Left forelimb (tissue), 1 donor: ENCODE results near the gene BST2.

Experiments
- DNase-seq: peaks from one replicate; pipeline ENCODE4 v3.0.0-alpha.2; 2018; ENCODE audit warnings: low spot score

BST2 gene, protein sequence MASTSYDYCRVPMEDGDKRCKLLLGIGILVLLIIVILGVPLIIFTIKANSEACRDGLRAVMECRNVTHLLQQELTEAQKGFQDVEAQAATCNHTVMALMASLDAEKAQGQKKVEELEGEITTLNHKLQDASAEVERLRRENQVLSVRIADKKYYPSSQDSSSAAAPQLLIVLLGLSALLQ

GRCh38 chr19:17405250-17406045 lies at the start of gene BST2:
BST2 (minus strand) TSS chr19:17405630; CDS start chr19:17405575, 55 bp downstream.
- no peak for DNase-seq

DNA sequence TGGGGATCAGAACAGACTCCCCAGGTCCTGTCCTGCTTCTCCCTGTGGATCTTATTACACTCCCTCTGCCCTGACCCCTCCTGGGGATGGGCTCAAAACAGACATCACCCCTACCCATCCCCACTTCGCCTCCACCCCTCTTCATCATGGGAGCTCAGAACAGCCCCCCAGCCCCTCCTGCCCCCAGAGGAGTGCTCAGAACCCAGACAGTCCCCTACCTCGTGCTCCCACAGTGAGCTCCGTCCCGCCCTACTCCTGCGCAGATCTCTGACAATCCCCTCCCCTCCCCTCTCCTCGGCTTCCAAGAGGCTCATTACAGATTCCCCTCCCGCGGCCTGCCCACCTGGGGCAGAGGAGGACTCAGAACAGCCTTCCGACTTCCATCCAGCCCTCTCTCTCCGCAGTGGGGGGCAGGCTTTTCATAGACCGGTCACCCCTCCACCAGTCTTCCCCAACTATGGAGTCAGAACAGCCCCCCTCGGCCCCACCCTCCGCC lies 49.2 kb upstream of the BST2 start:
- no peak for DNase-seq

DNA sequence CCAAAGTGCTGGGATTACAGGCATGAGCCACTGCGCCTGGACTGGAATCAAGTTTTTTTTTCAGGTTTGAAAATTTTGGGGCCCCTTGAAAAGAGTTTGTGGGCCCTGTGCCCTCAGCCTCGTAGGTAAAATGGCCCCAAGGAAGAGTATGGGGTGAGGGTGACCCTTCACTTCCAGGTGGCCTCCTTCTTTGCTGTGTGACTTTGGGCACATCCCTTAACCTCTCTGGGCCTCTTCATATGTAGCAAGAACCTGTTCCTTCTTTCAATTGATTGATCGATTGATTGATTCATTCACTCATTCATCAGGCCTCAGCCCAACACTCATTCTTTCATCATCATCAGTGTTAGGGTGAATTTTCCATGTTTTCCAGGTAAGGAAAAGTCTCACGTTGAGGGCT lies 46.4 kb upstream of the BST2 start:
- DNase-seq, result no peak

- no peak for DNase-seq
Observed at GRCh38 chr19:17450264-17451075, 45.0 kb upstream of the BST2 start.

GRCh38 chr19:17448131-17448967 lies 42.9 kb upstream of the BST2 start, which contains the start of gene TMEM221:
TMEM221 (minus strand) TSS chr19:17448668; CDS start chr19:17448462, 206 bp downstream.
- peak; percentile 76 for DNase-seq

DNA sequence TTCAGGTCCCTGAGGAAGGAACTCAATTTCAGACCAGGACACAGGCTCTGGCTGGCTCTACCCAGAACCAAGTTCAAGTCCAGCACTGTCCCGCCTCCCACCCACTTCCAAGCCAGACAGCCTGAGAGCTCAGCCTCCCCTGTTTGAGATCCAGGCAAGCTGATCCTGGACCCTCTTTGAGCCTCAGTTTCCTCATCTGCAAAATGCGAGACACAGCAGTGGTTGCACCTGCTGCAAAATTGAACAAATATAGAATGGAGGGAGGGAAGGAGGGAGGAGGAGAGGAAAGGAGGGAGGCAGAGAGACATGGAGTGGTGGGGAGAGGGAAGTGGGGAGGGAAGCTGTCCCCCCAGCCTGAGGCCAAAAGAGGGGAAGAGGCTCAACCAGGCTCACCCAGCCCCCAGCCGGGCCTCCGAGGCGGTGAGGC lies 42.3 kb upstream of the BST2 start:
- DNase-seq, result no peak

GRCh38 chr19:17445526-17446165 lies 40.2 kb upstream of the BST2 start:
- no peak for DNase-seq

DNA sequence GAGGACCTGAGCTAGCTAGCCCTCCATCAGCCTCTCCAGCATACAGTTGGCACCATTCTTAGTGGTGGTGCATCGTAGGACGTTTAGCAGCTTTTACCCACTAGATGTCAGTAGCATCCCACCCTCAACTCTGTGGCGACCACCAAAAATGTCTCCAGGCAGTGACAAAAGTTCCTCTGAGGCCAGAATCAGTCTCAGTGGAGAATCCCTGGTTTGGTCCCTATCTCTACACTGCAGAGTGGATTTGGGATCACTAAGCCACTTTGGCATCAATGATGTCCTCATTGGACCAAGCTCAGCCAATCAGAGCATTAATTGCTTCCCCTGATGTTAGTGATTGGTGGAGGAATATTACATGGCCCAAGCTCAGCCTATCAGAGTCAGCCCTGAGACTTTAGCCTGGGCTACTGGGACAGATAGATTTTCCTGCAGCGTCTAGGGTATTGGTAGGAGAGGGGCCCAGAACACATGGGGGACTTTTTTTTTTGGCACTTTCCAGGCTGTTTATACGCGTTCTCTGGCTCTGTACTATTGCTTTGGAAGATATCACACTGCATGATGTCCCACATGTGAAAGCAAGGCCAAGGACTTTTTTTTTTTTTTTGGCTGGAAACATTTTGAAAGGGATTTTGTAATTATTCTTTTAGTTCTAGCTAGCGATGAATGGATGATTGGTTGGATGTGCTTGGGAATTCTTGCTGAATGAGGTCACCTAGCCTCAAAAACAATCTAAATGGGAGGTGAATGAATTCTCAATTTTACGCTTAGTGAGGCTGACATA lies 36.0 kb upstream of the BST2 start:
- no peak for DNase-seq

DNA sequence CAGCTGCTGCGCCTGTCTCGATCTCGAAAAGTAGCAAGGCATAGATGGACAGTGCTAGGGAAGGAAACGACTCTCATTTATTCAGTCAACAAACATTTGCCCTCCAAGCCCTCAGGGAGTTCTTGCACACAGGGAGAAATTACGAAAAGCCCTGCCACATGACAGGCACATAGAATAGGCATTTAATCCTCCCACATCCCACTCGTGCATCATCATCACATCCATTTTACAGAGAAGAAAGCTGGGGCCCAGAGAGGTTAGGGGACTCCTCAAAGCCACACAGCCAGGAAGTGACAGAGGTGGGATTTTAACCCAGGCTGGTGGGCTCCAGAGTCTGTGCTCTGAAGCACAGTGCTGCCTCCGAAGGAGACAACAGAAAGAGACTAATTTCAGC lies 31.4 kb upstream of the BST2 start:
- no peak for DNase-seq

GRCh38 chr19:17436094-17436873 lies 30.9 kb upstream of the BST2 start:
- no peak for DNase-seq

DNA sequence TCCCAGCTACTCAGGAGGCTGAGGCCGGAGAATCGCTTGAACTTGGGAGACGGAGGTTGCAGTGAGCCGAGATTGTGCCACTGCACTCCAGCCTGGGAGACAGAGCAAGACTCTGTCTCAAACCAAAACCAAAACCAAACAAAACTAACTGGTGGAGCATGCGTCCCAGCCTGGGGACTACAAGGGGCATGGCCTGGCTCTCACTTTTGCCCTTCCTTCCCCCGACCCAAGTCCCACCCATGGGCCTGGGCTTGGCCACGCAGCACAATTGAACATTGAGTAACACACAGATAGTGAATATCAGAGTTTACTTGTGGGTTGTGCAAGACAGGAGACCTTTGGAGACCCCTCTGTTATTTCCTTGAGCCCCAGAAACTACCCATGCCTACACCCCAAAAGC lies 29.8 kb upstream of the BST2 start:
- DNase-seq, result no peak

- no peak for DNase-seq
Observed at GRCh38 chr19:17431417-17431816, 26.0 kb upstream of the BST2 start.

DNA sequence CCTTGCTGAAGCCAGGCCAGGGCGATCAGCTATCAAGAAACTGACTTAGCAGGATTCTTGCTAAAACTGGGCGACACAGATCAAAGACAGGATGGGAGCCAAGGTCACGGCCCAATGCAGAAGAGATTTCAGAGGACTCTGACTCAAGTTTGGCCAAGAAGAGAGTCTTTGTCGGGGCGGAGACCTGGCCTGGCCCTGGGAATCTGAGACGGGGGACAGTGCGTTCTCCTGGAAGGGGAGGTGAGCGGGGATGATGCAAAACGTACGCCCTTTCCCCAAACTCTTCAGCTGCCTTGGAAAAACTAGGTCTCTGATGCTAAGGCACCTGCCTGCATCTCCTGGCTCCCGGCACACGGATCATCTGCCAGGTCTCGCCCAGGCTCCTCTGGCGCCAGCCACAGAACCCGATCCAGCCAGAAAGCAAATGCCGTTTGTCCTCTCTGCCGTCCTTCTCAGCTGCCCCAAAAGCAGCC lies 24.2 kb upstream of the BST2 start:
- no peak for DNase-seq

DNA sequence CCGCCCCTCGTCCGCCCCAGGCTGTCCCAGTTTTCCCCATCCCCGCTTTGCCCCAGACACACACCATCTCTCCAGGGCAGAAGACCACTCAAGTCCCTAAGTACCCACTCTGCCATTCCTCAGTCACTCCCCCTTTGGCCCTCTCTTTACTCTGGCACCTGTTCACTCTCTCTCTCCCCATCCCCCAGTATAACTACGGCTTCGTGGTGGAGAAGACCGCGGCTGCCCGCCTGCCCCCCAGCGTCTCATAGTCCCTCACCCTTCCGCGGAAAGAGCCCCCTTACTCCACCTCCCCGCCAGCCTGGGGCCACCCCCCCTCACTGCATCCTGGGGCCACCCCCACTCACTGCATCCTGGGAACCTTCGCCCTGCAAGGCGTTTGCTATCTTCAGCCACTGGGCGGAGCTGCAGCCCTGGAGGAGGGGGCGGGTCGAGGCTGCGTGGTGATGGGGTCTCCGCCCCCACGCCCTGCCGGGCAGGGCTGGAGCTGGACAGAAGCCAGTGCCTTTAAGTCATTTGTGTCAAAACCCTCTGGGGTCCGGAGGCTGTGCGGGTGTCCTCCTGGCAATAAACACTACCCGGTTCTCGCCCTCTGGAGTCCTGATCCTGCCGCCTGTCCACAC lies 19.4 kb upstream of the BST2 start:
- no peak for DNase-seq

- no peak for DNase-seq
Observed at GRCh38 chr19:17423429-17424208, 18.2 kb upstream of the BST2 start.

DNA sequence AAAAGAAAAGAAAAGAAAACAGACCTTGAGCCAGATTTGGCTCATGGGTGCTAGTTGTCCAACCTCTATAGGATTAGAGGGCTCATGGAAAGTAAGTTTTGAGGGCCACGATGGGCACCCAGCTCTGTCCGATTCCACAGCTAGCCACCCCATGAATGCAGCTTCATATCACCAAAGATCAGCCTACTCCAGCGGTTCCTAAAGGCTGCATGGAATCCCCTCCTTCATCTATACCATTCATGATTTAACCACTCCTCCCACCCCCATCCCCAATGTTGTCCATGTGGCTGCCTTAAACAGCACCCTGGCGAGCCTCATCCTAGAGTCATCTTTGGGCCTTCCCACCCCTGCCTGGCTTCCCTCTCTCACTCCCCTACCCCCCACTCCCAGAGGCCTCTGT lies 16.5 kb upstream of the BST2 start:
- no peak for DNase-seq

- DNase-seq, result no peak
Observed at GRCh38 chr19:17420475-17420924, 15.1 kb upstream of the BST2 start.
